A549 (cell line): ENCODE data around the gene TXNDC2. TPM values are rescaled to one million over a fixed set of nuclear protein-coding genes. Genes with fewer than 3 reads are reported as not detected.
A peak's percentile ranks its signal among the peaks of the same experiment; 100 is the strongest.
"Not testable (repeated sequence)": the region's sequence is repeated elsewhere in the genome, so short reads cannot be mapped to it uniquely, and the experiment has no call there.

Source experiments
- ATAC-seq, 2 experiments: fragments of 200-7000 bp in 1 of 2; fragments of >200 bp in 1 of 2; cut with Nextera tagmentation in 1 of 2; cut with Tn5 transposase in 1 of 2; 3 replicates each; pipeline versions ENCODE4 v1.8.0 to v1.9.1; 2018 to 2020; ENCODE audit warnings: mild to moderate bottlenecking in 1 of 2, moderate library complexity in 1 of 2
- CTCF ChIA-PET: fragments of 300-600 bp; sonication (Branson Sonifier 250); formaldehyde crosslinking; extraction: SDS; loops from one replicate; lab custom pipeline; 2021; ENCODE audit warnings: antibody characterized with exemption, inconsistent platforms; lab: Yijun Ruan, JAX
- POLR2A ChIA-PET: fragments of 350-600 bp; formaldehyde crosslinking; extraction: SDS; loops from one replicate; lab custom pipeline; 2021; ENCODE audit warnings: antibody characterized with exemption, inconsistent platforms; lab: Yijun Ruan, JAX
- DNase-seq, 2 experiments: peaks; one replicate each; pipeline versions ENCODE4 v3.0.0 to v3.0.0-alpha.2; 2011 to 2016; ENCODE audit warnings: low read depth in 1 of 2, low spot score in 1 of 2
- FAIRE-seq: peaks from 2 replicates; lab custom pipeline; 2011; peaks lifted over from hg19 to GRCh38; lab: Jason Lieb, UNC
- H3K27ac ChIP-seq, 2 experiments: fragments of >200 bp; sonication (Bioruptor Twin); formaldehyde crosslinking; 3 replicates each; pipeline ENCODE4 v1.5.1; 2016 to 2017
- H3K4me1 ChIP-seq: fragments of >200 bp; sonication (Bioruptor Twin); formaldehyde crosslinking; 3 replicates; pipeline ENCODE4 v1.6.1; 2016
- H3K4me2 ChIP-seq: fragments of >200 bp; sonication (Bioruptor Twin); formaldehyde crosslinking; 3 replicates; pipeline ENCODE4 v1.6.1; 2016
- H3K4me3 ChIP-seq: fragments of >200 bp; sonication (Bioruptor Twin); formaldehyde crosslinking; 3 replicates; pipeline ENCODE4 v1.5.1; 2016
- H3K9me3 ChIP-seq: fragments of >200 bp; sonication (Bioruptor Twin); formaldehyde crosslinking; 3 replicates; pipeline ENCODE4 v1.6.1; 2016
- CEBPB ChIP-seq, 2 experiments: fragments of >200 bp in 1 of 2; sonication (Bioruptor Twin) in 1 of 2; formaldehyde crosslinking in 1 of 2; IDR thresholded peaks; 2 replicates each; pipeline ENCODE4 v1.6.1; 2012 to 2016
- CHD2 ChIP-seq: fragments of 150-350 bp; IDR thresholded peaks from 2 replicates; pipeline ENCODE4 v1.6.1; 2014; ENCODE audit warnings: low read length; ENCODE audit not compliant: partially characterized antibody
- FOSL2 ChIP-seq, 2 experiments: fragments of 450-650 bp in 1 of 2; fragments of >200 bp in 1 of 2; sonication (Bioruptor Twin) in 1 of 2; formaldehyde crosslinking; IDR thresholded peaks; 2 replicates each; pipeline versions ENCODE4 v1.5.0 to v1.6.1; 2016 to 2020; ENCODE audit warnings: mild to moderate bottlenecking in 1 of 2, moderate library complexity in 1 of 2
- FOXS1 ChIP-seq: fragments of 250-450 bp; sonication (Bioruptor Pico); IDR thresholded peaks from 2 replicates; pipeline ENCODE4 v1.5.0; 2020; ENCODE audit warnings: mild to moderate bottlenecking, moderate library complexity
- HES2 ChIP-seq: fragments of >200 bp; sonication (Bioruptor Twin); formaldehyde crosslinking; IDR thresholded peaks from 2 replicates; pipeline ENCODE4 v1.6.1; 2016
- HOXB5 ChIP-seq: fragments of 250-450 bp; sonication (Bioruptor Pico); IDR thresholded peaks from 2 replicates; pipeline ENCODE4 v1.5.0; 2020; ENCODE audit warnings: mild to moderate bottlenecking, moderate library complexity
- JUN ChIP-seq, 2 experiments: fragments of >200 bp; sonication (Bioruptor Twin); formaldehyde crosslinking; IDR thresholded peaks; 2 replicates in 1 of 2; 3 replicates in 1 of 2; pipeline ENCODE4 v1.6.1; 2016 to 2017
- JUNB ChIP-seq: fragments of >200 bp; sonication (Bioruptor Twin); formaldehyde crosslinking; IDR thresholded peaks from 2 replicates; pipeline ENCODE4 v1.6.1; 2016
- MAFK ChIP-seq: fragments of 450-650 bp; IDR thresholded peaks from 2 replicates; pipeline ENCODE4 v1.6.1; 2014; ENCODE audit not compliant: partially characterized antibody
- MAZ ChIP-seq: fragments of 150-350 bp; IDR thresholded peaks from 2 replicates; pipeline ENCODE4 v1.6.1; 2014; ENCODE audit warnings: antibody characterized with exemption, low read depth, low read length, borderline replicate concordance
- MYC ChIP-seq: IDR thresholded peaks from 2 replicates; pipeline ENCODE4 v1.6.1; 2012; ENCODE audit warnings: mild to moderate bottlenecking, inconsistent platforms, low read length, improper control_type of control experiment, borderline replicate concordance
- PHF8 ChIP-seq: fragments of 200-600 bp; sonication (generic); IDR thresholded peaks from 2 replicates; pipeline ENCODE4 v1.6.1; 2016; ENCODE audit warnings: low read depth, mild to moderate bottlenecking, antibody characterized with exemption, moderate library complexity, borderline replicate concordance
- POLR2AphosphoS2 ChIP-seq: conservative IDR thresholded peaks from 2 replicates; pipeline ENCODE4 v1.6.1; 2012; ENCODE audit warnings: low read length, improper control_type of control experiment, inconsistent platforms
- RNF2 ChIP-seq: fragments of 200-600 bp; sonication (generic); IDR thresholded peaks from 2 replicates; pipeline ENCODE4 v1.6.1; 2016; ENCODE audit warnings: low read depth, mild to moderate bottlenecking, antibody characterized with exemption, moderate library complexity, borderline replicate concordance
- SMC3 ChIP-seq: fragments of >200 bp; sonication (Bioruptor Twin); formaldehyde crosslinking; IDR thresholded peaks from 3 replicates; pipeline ENCODE4 v1.6.1; 2018; ENCODE audit warnings: inconsistent platforms
- SREBF2 ChIP-seq: fragments of 450-650 bp; IDR thresholded peaks from 2 replicates; pipeline ENCODE4 v1.6.1; 2014; ENCODE audit warnings: mild to moderate bottlenecking, moderate library complexity
- ZC3H11A ChIP-seq: fragments of 450-650 bp; IDR thresholded peaks from 2 replicates; pipeline ENCODE4 v1.6.1; 2014; ENCODE audit warnings: antibody characterized with exemption, mild to moderate bottlenecking
- ZFP36 ChIP-seq: fragments of 450-650 bp; IDR thresholded peaks from 2 replicates; pipeline ENCODE4 v1.6.1; 2014; ENCODE audit warnings: borderline replicate concordance; ENCODE audit not compliant: partially characterized antibody
- ZNF302 ChIP-seq: fragments of 250-450 bp; sonication (Bioruptor Pico); IDR thresholded peaks from 2 replicates; pipeline ENCODE4 v1.9.0; 2021; ENCODE audit warnings: inconsistent platforms, mild to moderate bottlenecking, moderate library complexity
- ZSCAN20 ChIP-seq: fragments of 250-450 bp; sonication (Bioruptor Pico); IDR thresholded peaks from 2 replicates; pipeline ENCODE4 v1.8.0; 2022; ENCODE audit warnings: mild to moderate bottlenecking, moderate library complexity
- WGBS: methylation state at CpG from one replicate; pipeline ENCODE4 v1.1.6; 2017; ENCODE audit errors: missing lambda C conversion rate; 5-methylcytosine and 5-hydroxymethylcytosine counted together
- polyA plus RNA-seq, 4 experiments: library from polyadenylated mRNA; depleted of rRNA in 3 of 4; stranded (reverse); fragments of >200 nt; fragmentation: RNase III in 1 of 4; extraction: RNeasy Plus Mini Kit Qiagen cat#74134 plus additional on column Dnase treatment in 1 of 4; gene quantifications; 2 replicates in 3 of 4; 3 replicates in 1 of 4; pipeline ENCODE4 v1.2.3, GENCODE V29; 2011 to 2017
- TF ChIP-seq, protein P1 (sequence below): fragments of 450-650 bp; IDR thresholded peaks from 2 replicates; pipeline ENCODE4 v1.6.1; 2014; ENCODE audit warnings: antibody characterized with exemption
- TF ChIP-seq, protein P2 (sequence below): IDR thresholded peaks from 2 replicates; pipeline ENCODE4 v1.6.1; 2012
- TF ChIP-seq, protein P3 (sequence below): fragments of >200 bp; sonication (Bioruptor Twin); formaldehyde crosslinking; IDR thresholded peaks from 3 replicates; pipeline ENCODE4 v1.5.1; 2016

The TXNDC2 gene
- polyA plus RNA-seq, 2 of the 4 experiments (the other 2 are of a cell fraction): 0.06 to 0.16 TPM

GRCh38 chr18:9901377-9901776, 15.6 kb downstream of the TXNDC2 start:
- 64% methylated on average over 3 of the region's 3 CpGs for WGBS
- H3K9me3 ChIP-seq: no peaks in the 10 kb centered on the region
- TF ChIP-seq HOXB5 (CRISPR knock-in tag): no peak
- TF ChIP-seq MAZ: no peak
- no peak for TF ChIP-seq ZSCAN20 (CRISPR knock-in tag)
- no peak for TF ChIP-seq CHD2
- no peak for TF ChIP-seq PHF8
- TF ChIP-seq MAFK: no peak
- TF ChIP-seq, protein P1, sequence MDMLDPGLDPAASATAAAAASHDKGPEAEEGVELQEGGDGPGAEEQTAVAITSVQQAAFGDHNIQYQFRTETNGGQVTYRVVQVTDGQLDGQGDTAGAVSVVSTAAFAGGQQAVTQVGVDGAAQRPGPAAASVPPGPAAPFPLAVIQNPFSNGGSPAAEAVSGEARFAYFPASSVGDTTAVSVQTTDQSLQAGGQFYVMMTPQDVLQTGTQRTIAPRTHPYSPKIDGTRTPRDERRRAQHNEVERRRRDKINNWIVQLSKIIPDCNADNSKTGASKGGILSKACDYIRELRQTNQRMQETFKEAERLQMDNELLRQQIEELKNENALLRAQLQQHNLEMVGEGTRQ: no peak
- no peak for TF ChIP-seq SMC3
- TF ChIP-seq ZNF302 (CRISPR knock-in tag): no peak
- TF ChIP-seq, protein P2, sequence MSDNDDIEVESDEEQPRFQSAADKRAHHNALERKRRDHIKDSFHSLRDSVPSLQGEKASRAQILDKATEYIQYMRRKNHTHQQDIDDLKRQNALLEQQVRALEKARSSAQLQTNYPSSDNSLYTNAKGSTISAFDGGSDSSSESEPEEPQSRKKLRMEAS: no peak
- H3K4me3 ChIP-seq: no peak overlapping the region
- ChIA-PET CTCF (no interaction called here), POLR2A (interaction anchor here (0.6 kb wide), 1 partner anchor 159 kb away, joined by 3 read pairs; no protein-coding TSS in a partner anchor)
- FAIRE-seq (no peak), ATAC-seq (no peak), DNase-seq (no peak)
- 0 out of 3 replicates have a peak overlapping the region, but pooled peaks have one; percentile 8 for H3K4me2 ChIP-seq
- H3K27ac ChIP-seq: peak overlapping the region in 1 of 2 experiments; percentile 72; a peak in 3 of 6 replicates
- H3K4me1 ChIP-seq: peaks cover 48% of the 10 kb centered on the region

DNA sequence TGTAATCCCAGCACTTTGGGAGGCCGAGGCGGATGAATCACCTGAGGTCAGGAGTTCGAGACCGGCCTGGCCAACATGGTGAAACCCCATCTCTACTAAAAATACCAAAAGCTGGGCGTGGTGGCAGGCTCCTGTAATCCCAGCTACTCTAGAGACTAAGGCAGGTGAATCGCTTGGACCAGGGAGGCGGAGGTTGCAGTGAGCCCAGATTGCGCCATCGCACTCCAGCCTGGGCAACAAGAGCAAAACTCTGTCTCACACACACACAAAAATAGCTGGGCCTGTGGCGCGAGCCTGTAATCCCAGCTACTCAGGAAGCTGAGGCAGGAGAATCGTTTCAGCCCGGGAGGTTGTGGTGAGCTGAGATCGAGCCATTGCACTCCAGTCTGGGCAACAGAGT, 16.5 kb downstream of the TXNDC2 start:
- 78% methylated on average over 13 of the region's 14 CpGs for WGBS
- not testable (repeated sequence) for DNase-seq
- H3K4me1 ChIP-seq: peaks cover 48% of the 10 kb centered on the region
- TF ChIP-seq CEBPB (IDR thresholded peaks at IDR 0.05): peak in 1 of 2 experiments; percentile 51; a peak in 1 of 4 replicates
- TF ChIP-seq, all 56 proteins: peak for 1; not testable (repeated sequence) for 55
- POLR2A ChIA-PET, H3K4me2 ChIP-seq, ATAC-seq, FAIRE-seq, CTCF ChIA-PET, H3K4me3 ChIP-seq, H3K9me3 ChIP-seq: not testable (repeated sequence)
- peak overlapping the region in 1 of 2 experiments; percentile 74; a peak in 3 of 6 replicates for H3K27ac ChIP-seq

GRCh38 chr18:9902832-9903231, 17.1 kb downstream of the TXNDC2 start:
- DNase-seq (no peak), ATAC-seq (no peak), FAIRE-seq (no peak)
- peaks cover 47% of the 10 kb centered on the region for H3K4me1 ChIP-seq
- POLR2A ChIA-PET: no interaction called here
- 92% methylated on average over 10 of the region's 10 CpGs for WGBS
- no peak overlapping the region for H3K4me2 ChIP-seq
- peak overlapping the region in 1 of 2 experiments; percentile 34; a peak in 1 of 6 replicates for H3K27ac ChIP-seq
- H3K9me3 ChIP-seq: no peaks in the 10 kb centered on the region
- no peak for TF ChIP-seq MAFK
- no peak for TF ChIP-seq SREBF2
- TF ChIP-seq MYC: no peak
- no peak for TF ChIP-seq CHD2
- TF ChIP-seq FOSL2 (IDR thresholded peaks at IDR 0.05): no peak
- TF ChIP-seq FOSL2 (CRISPR knock-in tag; IDR thresholded peaks at IDR 0.05): no peak
- no peak for TF ChIP-seq POLR2AphosphoS2
- TF ChIP-seq, protein P3, sequence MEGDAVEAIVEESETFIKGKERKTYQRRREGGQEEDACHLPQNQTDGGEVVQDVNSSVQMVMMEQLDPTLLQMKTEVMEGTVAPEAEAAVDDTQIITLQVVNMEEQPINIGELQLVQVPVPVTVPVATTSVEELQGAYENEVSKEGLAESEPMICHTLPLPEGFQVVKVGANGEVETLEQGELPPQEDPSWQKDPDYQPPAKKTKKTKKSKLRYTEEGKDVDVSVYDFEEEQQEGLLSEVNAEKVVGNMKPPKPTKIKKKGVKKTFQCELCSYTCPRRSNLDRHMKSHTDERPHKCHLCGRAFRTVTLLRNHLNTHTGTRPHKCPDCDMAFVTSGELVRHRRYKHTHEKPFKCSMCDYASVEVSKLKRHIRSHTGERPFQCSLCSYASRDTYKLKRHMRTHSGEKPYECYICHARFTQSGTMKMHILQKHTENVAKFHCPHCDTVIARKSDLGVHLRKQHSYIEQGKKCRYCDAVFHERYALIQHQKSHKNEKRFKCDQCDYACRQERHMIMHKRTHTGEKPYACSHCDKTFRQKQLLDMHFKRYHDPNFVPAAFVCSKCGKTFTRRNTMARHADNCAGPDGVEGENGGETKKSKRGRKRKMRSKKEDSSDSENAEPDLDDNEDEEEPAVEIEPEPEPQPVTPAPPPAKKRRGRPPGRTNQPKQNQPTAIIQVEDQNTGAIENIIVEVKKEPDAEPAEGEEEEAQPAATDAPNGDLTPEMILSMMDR: no peak
- TF ChIP-seq JUN (IDR thresholded peaks at IDR 0.05): no peak
- no peak for TF ChIP-seq JUNB
- TF ChIP-seq HES2: no peak
- no peak for TF ChIP-seq RNF2
- TF ChIP-seq ZC3H11A: no peak
- no peak for TF ChIP-seq FOXS1 (CRISPR knock-in tag)
- TF ChIP-seq ZNF302 (CRISPR knock-in tag): no peak
- TF ChIP-seq ZFP36: no peak
- TF ChIP-seq, all 56 proteins: peak for 0
- H3K4me3 ChIP-seq: no peak overlapping the region
- CTCF ChIA-PET: no interaction called here
